Neuronal stem cell (in vitro differentiated cells): ENCODE measurements around the gene RALGPS1.

Experiments used
- DNase-seq: peaks from one replicate; pipeline ENCODE4 v3.0.0-alpha.2; 2013; ENCODE audit warnings: low spot score
- H2AFZ ChIP-seq: one replicate; pipeline ENCODE4 v1.6.1; 2013; ENCODE audit warnings: mild to moderate bottlenecking, low read length, inconsistent platforms
- H2AK5ac ChIP-seq: 2 replicates; pipeline ENCODE4 v1.6.1; 2013; ENCODE audit warnings: low read depth, mild to moderate bottlenecking, inconsistent platforms, low read length, moderate library complexity, mixed read lengths
- H2BK120ac ChIP-seq: 2 replicates; pipeline ENCODE4 v1.6.1; 2013; ENCODE audit warnings: low read depth, mild to moderate bottlenecking, inconsistent platforms, low read length, moderate library complexity, mixed read lengths
- H2BK12ac ChIP-seq: one replicate; pipeline ENCODE4 v1.6.1; 2013; ENCODE audit warnings: low read length, inconsistent platforms
- H2BK15ac ChIP-seq: 2 replicates; pipeline ENCODE4 v1.6.1; 2013; ENCODE audit warnings: mild to moderate bottlenecking, low read length, inconsistent platforms, mixed read lengths
- H2BK5ac ChIP-seq: one replicate; pipeline ENCODE4 v1.6.1; 2013; ENCODE audit warnings: inconsistent platforms, mild to moderate bottlenecking, low read length, moderate library complexity
- H3K14ac ChIP-seq: one replicate; pipeline ENCODE4 v1.6.1; 2013; ENCODE audit warnings: low read length, inconsistent platforms
- H3K18ac ChIP-seq: 2 replicates; pipeline ENCODE4 v1.6.1; 2013; ENCODE audit warnings: low read length, inconsistent platforms
- H3K23ac ChIP-seq: 2 replicates; pipeline ENCODE4 v1.6.1; 2013; ENCODE audit warnings: low read depth, mild to moderate bottlenecking, mixed read lengths, low read length, inconsistent platforms; ENCODE audit not compliant: poor library complexity
- H3K27ac ChIP-seq: replicated peaks from 3 replicates; pipeline ENCODE4 v1.5.1; 2013; ENCODE audit warnings: low read length, inconsistent platforms
- H3K27me3 ChIP-seq, 3 experiments: 2 replicates each; pipeline ENCODE4 v1.6.1; 2013; ENCODE audit warnings: low read length in 3 of 3, mild to moderate bottlenecking in 2 of 3, inconsistent platforms in 1 of 3, low read depth in 1 of 3, mixed read lengths in 1 of 3, moderate library complexity in 1 of 3; ENCODE audit not compliant: control insufficient read depth in 3 of 3, insufficient read depth in 3 of 3
- H3K36me3 ChIP-seq, 2 donors: replicated peaks in 1 of 2; 2 replicates each; pipeline ENCODE4 v1.6.1; 2013; ENCODE audit warnings: low read length in 2 of 2; ENCODE audit not compliant: control insufficient read depth in 2 of 2, insufficient read depth in 2 of 2
- H3K4ac ChIP-seq: 2 replicates; pipeline ENCODE4 v1.6.1; 2013; ENCODE audit warnings: inconsistent platforms, mild to moderate bottlenecking, low read length, moderate library complexity
- H3K4me1 ChIP-seq, 2 donors: 1 replicate in 1 of 2; 2 replicates in 1 of 2; pipeline ENCODE4 v1.6.1; 2013; ENCODE audit warnings: low read length in 2 of 2, low read depth in 1 of 2; ENCODE audit not compliant: control insufficient read depth in 2 of 2, insufficient read depth in 1 of 2
- H3K4me2 ChIP-seq: one replicate; pipeline ENCODE4 v1.6.1; 2013; ENCODE audit warnings: mild to moderate bottlenecking, low read length, inconsistent platforms; ENCODE audit not compliant: insufficient read depth, poor library complexity, severe bottlenecking
- H3K4me3 ChIP-seq, 2 donors: 2 replicates each; pipeline ENCODE4 v1.5.1; 2013; ENCODE audit warnings: low read length in 2 of 2, mild to moderate bottlenecking in 2 of 2, inconsistent platforms in 1 of 2, moderate library complexity in 1 of 2
- H3K79me1 ChIP-seq: one replicate; pipeline ENCODE4 v1.6.1; 2013; ENCODE audit warnings: low read depth, mild to moderate bottlenecking, inconsistent platforms, low read length, moderate library complexity
- H3K9ac ChIP-seq: one replicate; pipeline ENCODE4 v1.6.1; 2013; ENCODE audit warnings: mild to moderate bottlenecking, low read depth, low read length, inconsistent platforms; ENCODE audit not compliant: poor library complexity
- H3K9me3 ChIP-seq, 2 donors: replicated peaks in 1 of 2; 2 replicates each; pipeline versions ENCODE3 to v1.6.1; 2013; ENCODE audit warnings: low read length in 2 of 2, mild to moderate bottlenecking in 2 of 2, inconsistent platforms in 1 of 2, low read depth in 1 of 2, mixed read lengths in 1 of 2, moderate library complexity in 1 of 2; ENCODE audit not compliant: control insufficient read depth in 2 of 2, insufficient read depth in 1 of 2
- H4K8ac ChIP-seq: one replicate; pipeline ENCODE4 v1.6.1; 2013; ENCODE audit warnings: low read depth, mild to moderate bottlenecking, inconsistent platforms, low read length, moderate library complexity
- H4K91ac ChIP-seq: one replicate; pipeline ENCODE4 v1.6.1; 2013; ENCODE audit warnings: low read length, low read depth, mild to moderate bottlenecking, inconsistent platforms; ENCODE audit not compliant: poor library complexity
- WGBS, 2 donors: extraction: QIAGEN DNeasy Blood & Tissue Kit; methylation state at CpG; one replicate each; pipeline ENCODE4 v1.1.7; 2013; ENCODE audit warnings: missing lambda C conversion rate in 2 of 2, mixed read lengths in 1 of 2; ENCODE audit not compliant: insufficient read length in 2 of 2, insufficient replicate concordance in 1 of 2; ENCODE audit errors: extremely low coverage in 2 of 2; 5-methylcytosine and 5-hydroxymethylcytosine counted together

The RALGPS1 gene

GRCh38 chr9:126962336-126962735 is 47.8 kb downstream of the RALGPS1 start:
- Histone ChIP-seq H2BK5ac (no peak overlapping the region), H4K91ac (no peak overlapping the region), H3K23ac (no peak overlapping the region), H3K18ac (no peak overlapping the region), H3K79me1 (no peaks in the 10 kb centered on the region), H2BK15ac (no peak overlapping the region), H3K9me3 (no peaks in the 10 kb centered on the region), H3K14ac (no peak overlapping the region), H2AFZ (no peak overlapping the region), H2BK120ac (no peak overlapping the region), H3K4me3 (peak overlapping the region in 1 of 2 donors; percentile 18), H2BK12ac (no peak overlapping the region), H3K4me1 (peaks cover 0 to 3% of the 10 kb centered on the region in 2 donors), H3K27me3 (no peaks in the 10 kb centered on the region), H3K27ac (no peak overlapping the region), H4K8ac (no peak overlapping the region), H3K9ac (no peak overlapping the region), H3K4ac (no peak overlapping the region), H3K36me3 (no peaks in the 10 kb centered on the region), H2AK5ac (no peak overlapping the region), H3K4me2 (no peak overlapping the region)
- WGBS, 2 donors: no CpG with 5 or more reads among the region's 6 CpGs
- DNase-seq: no peak

- Histone ChIP-seq H3K9ac (no peak overlapping the region), H4K8ac (no peak overlapping the region), H2BK120ac (no peak overlapping the region), H4K91ac (no peak overlapping the region), H2AK5ac (no peak overlapping the region), H2AFZ (no peak overlapping the region), H3K14ac (no peak overlapping the region), H2BK5ac (no peak overlapping the region), H3K4me2 (no peak overlapping the region), H3K18ac (no peak overlapping the region), H3K23ac (no peak overlapping the region), H3K9me3 (no peaks in the 10 kb centered on the region), H3K4me1 (peaks cover 0 to 3% of the 10 kb centered on the region in 2 donors), H3K27me3 (no peaks in the 10 kb centered on the region), H2BK15ac (no peak overlapping the region), H3K4me3 (no peak overlapping the region), H3K79me1 (no peaks in the 10 kb centered on the region), H2BK12ac (no peak overlapping the region), H3K27ac (no peak overlapping the region), H3K36me3 (no peaks in the 10 kb centered on the region), H3K4ac (no peak overlapping the region)
- no peak for DNase-seq
- no CpG with 5 or more reads among the region's 3 CpGs for WGBS, 2 donors
These were observed 50.5 kb downstream of the RALGPS1 start for GRCh38 chr9:126965077-126965476.

- no peak overlapping the region for H3K23ac ChIP-seq
- DNase-seq: peak; percentile 20
- no peak overlapping the region for H2BK120ac ChIP-seq
- H2AK5ac ChIP-seq: no peak overlapping the region
- H2BK15ac ChIP-seq: no peak overlapping the region
- H3K4me3 ChIP-seq: no peak overlapping the region
- no peak overlapping the region for H3K27ac ChIP-seq
- H3K4me2 ChIP-seq: no peak overlapping the region
- H4K8ac ChIP-seq: no peak overlapping the region
- no peaks in the 10 kb centered on the region for H3K36me3 ChIP-seq
- H3K18ac ChIP-seq: no peak overlapping the region
- no CpG with 5 or more reads among the region's 12 CpGs for WGBS, 2 donors
- no peaks in the 10 kb centered on the region for H3K79me1 ChIP-seq
- H3K9ac ChIP-seq: no peak overlapping the region
- no peak overlapping the region for H3K4ac ChIP-seq
- H2AFZ ChIP-seq: no peak overlapping the region
- H4K91ac ChIP-seq: no peak overlapping the region
- H2BK12ac ChIP-seq: no peak overlapping the region
- H3K27me3 ChIP-seq: no peaks in the 10 kb centered on the region
- H3K14ac ChIP-seq: no peak overlapping the region
- no peak overlapping the region for H2BK5ac ChIP-seq
- H3K9me3 ChIP-seq: no peaks in the 10 kb centered on the region
- peaks cover 0 to 3% of the 10 kb centered on the region in 2 donors for H3K4me1 ChIP-seq
These were observed 51.2 kb downstream of the RALGPS1 start for GRCh38 chr9:126965541-126966428.

- no peak overlapping the region for H2BK5ac ChIP-seq
- H3K4ac ChIP-seq: no peak overlapping the region
- no peak overlapping the region for H4K8ac ChIP-seq
- no peak overlapping the region for H2BK12ac ChIP-seq
- H2AK5ac ChIP-seq: no peak overlapping the region
- H3K14ac ChIP-seq: no peak overlapping the region
- no peaks in the 10 kb centered on the region for H3K27me3 ChIP-seq
- H3K79me1 ChIP-seq: no peaks in the 10 kb centered on the region
- no peaks in the 10 kb centered on the region for H3K36me3 ChIP-seq
- H3K27ac ChIP-seq: no peak overlapping the region
- no peak overlapping the region for H3K9ac ChIP-seq
- no peak overlapping the region for H2BK15ac ChIP-seq
- H2BK120ac ChIP-seq: no peak overlapping the region
- no peaks in the 10 kb centered on the region for H3K9me3 ChIP-seq
- H3K18ac ChIP-seq: no peak overlapping the region
- no peak overlapping the region for H3K4me3 ChIP-seq
- no peak overlapping the region for H3K23ac ChIP-seq
- no peaks in the 10 kb centered on the region for H3K4me1 ChIP-seq
- no peak overlapping the region for H3K4me2 ChIP-seq
- DNase-seq: no peak
- no peak overlapping the region for H4K91ac ChIP-seq
- no CpG with 5 or more reads among the region's 2 CpGs for WGBS, 2 donors
- no peak overlapping the region for H2AFZ ChIP-seq
These were observed 56.7 kb downstream of the RALGPS1 start for GRCh38 chr9:126971261-126971660.
